Muscle layer of duodenum (tissue), 2 donors: ENCODE data around the gene ABHD15.

Source experiments
- H3K27ac ChIP-seq: one replicate; pipeline ENCODE4 v1.7.0; 2013; ENCODE audit warnings: mild to moderate bottlenecking, low read length
- H3K27me3 ChIP-seq: one replicate; pipeline ENCODE4 v1.7.0; 2013; ENCODE audit warnings: low read depth, mild to moderate bottlenecking, control low read depth, low read length
- H3K36me3 ChIP-seq, 2 donors: one replicate each; pipeline ENCODE4 v1.7.0; 2013; ENCODE audit warnings: low read length in 2 of 2, control low read depth in 1 of 2, mild to moderate bottlenecking in 1 of 2; ENCODE audit not compliant: insufficient read depth in 2 of 2, control insufficient read depth in 1 of 2
- H3K4me1 ChIP-seq, 2 donors: one replicate each; pipeline ENCODE4 v1.7.0; 2013; ENCODE audit warnings: low read length in 2 of 2, mild to moderate bottlenecking in 2 of 2, control low read depth in 1 of 2, moderate library complexity in 1 of 2; ENCODE audit not compliant: insufficient read depth in 2 of 2, control insufficient read depth in 1 of 2
- H3K4me3 ChIP-seq, 2 donors: one replicate each; pipeline ENCODE4 v1.7.0; 2013; ENCODE audit warnings: low read length in 2 of 2, low read depth in 1 of 2, mild to moderate bottlenecking in 1 of 2
- H3K9me3 ChIP-seq, 2 donors: one replicate each; pipeline ENCODE4 v1.7.0; 2013; ENCODE audit warnings: low read length in 2 of 2, control low read depth in 1 of 2, mild to moderate bottlenecking in 1 of 2; ENCODE audit not compliant: control insufficient read depth in 1 of 2
- donor health status: healthy.

Gene ABHD15

GRCh38 chr17:29566473-29567303 lies at the start of gene ABHD15:
Gene ABHD15, minus strand, starts transcription at chr17:29567037. Its CDS starts 71 bp downstream, at chr17:29566966.
- H3K4me1 ChIP-seq, result peaks cover 9 to 21% of the 10 kb centered on the region in 2 donors
- H3K4me3 ChIP-seq, result peak within 1 kb of the TSS; percentile 75 to 81
- peaks cover 0 to 7% of the 10 kb centered on the region in 2 donors for H3K36me3 ChIP-seq
- no peaks in the 10 kb centered on the region for H3K27me3 ChIP-seq
- H3K27ac ChIP-seq, result no peak within 1 kb of the TSS
- H3K9me3 ChIP-seq, result no peaks in the 10 kb centered on the region

DNA sequence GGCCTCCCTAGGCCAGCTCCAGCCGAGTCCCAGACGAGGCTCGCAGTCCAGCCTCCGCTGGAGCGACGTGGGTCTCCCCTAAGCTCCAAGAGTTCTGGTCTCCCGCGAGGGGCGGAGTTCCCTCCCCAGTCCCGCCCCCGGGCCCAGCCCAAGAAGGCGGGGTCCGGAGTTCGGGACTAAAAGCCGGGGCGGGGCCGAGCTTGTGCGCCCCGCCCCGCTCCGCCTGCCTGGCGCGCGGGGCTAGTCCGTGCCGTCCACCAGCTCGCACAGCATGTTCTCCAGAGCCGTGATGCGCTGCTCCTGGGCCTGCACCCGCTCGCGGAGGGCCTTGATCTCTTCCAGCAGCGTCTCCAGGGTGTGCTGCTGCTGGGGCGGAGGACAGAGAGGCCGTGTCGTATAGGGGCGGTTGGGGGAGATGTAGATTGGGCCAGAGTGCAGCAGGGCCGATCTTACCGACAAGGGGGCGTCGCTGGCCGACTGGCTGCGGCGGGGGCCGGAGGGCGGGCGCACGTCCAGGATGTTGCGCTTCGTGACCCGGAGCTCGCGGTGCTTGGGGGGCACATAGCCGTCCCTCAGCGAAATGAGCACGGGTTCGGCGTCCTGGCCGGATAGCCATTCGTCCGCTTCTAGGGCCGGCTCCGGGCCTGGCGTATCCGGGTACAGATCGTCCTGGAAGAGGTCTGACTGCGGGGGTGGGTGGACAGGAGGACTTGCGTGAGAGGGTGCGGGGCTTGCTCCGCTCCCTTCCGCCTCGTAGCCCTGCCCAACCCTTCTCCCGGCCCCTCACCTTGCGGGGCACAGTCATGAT lies 48.9 kb upstream of the ABHD15 start:
- peaks cover 12% of the 10 kb centered on the region for H3K27me3 ChIP-seq
- H3K4me3 ChIP-seq, result peak overlapping the region; percentile 21 to 49
- H3K27ac ChIP-seq, result no peak overlapping the region
- no peaks in the 10 kb centered on the region for H3K36me3 ChIP-seq
- H3K9me3 ChIP-seq, result no peaks in the 10 kb centered on the region
- peaks cover 27 to 73% of the 10 kb centered on the region in 2 donors for H3K4me1 ChIP-seq

DNA sequence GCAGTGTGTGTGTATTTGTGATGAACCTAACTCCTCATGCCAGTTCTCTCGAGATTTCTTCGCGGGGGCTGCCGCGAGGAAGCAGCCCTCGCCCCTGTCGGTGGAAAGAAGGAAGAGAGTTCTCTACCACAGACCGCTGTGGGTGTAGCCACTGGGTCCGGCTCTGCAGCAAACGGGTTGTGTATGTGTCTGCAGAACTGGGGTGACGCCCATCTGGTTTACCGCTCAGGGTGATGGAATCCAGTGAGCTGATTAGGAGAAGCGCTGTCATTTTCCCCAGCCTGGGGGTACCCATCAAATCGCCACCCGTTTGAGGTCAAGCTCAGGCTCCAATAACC lies 48.2 kb upstream of the ABHD15 start:
- Histone ChIP-seq H3K4me1 (peaks cover 27 to 72% of the 10 kb centered on the region in 2 donors), H3K27ac (no peak overlapping the region), H3K9me3 (no peaks in the 10 kb centered on the region), H3K36me3 (no peaks in the 10 kb centered on the region), H3K27me3 (peaks cover 12% of the 10 kb centered on the region), H3K4me3 (peak overlapping the region; percentile 19 to 49)

DNA sequence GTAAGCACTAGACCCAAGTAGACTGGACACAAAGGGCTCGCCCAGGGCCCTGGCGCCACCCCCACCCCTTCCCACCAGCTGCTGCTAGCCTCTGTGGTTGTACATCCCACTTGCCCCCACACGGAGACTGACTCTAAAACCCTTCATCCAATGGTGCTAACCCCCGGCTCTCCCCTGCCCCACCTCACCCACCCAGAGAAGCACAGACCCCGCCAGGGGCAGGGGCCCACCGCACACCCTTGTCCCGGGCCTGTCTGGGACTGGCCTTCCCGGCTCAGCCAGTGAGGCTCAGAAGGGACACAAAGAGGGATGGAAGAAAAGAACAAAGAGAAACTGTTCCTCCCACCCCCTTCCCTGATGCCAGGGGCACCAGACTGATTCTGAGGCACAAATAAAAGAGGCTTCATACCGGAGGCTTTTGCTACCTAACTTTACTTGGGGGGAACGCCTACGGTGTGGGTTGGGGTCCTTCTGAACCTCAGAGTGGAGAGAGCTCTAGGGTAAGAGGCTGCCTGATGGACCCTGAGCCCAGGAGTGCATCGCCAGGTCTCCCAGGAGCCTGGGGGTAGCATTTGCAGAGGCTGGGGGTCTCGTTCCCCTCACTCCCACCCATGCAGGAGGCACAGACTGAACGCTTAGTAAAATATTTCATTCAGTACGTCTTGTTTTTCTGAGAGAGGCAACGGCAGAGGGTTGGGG lies 47.7 kb upstream of the ABHD15 start:
- H3K27ac ChIP-seq, result no peak overlapping the region

DNA sequence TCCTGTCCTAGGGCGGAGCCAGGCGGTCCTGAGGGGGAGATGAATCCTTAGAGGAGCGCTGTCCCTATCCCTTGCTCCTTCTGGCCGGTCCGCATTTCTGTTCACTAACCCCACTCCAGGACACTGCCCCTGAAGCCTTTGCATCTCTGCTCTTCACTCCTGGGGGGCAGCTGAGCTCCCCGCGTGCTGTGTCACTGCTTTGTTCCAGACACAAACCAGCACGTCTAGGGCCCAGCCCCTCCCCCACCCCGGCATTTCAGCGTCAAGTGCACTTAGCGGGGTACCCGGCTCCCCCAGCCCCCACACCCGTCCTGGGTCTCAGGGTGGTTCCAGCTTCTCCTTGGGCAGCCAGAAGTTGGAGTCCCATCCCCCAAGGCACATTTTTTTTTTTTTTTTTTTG lies 47.0 kb upstream of the ABHD15 start:
- H3K36me3 ChIP-seq, result no peaks in the 10 kb centered on the region
- peaks cover 27 to 61% of the 10 kb centered on the region in 2 donors for H3K4me1 ChIP-seq
- no peak overlapping the region for H3K27ac ChIP-seq
- no peaks in the 10 kb centered on the region for H3K9me3 ChIP-seq
- peaks cover 12% of the 10 kb centered on the region for H3K27me3 ChIP-seq
- peak overlapping the region; percentile 11 to 65 for H3K4me3 ChIP-seq

More for the DNA sequence above, 47.7 kb upstream of the ABHD15 start:
- Histone ChIP-seq H3K4me3 (peak overlapping the region in 1 of 2 donors; percentile 19), H3K4me1 (peaks cover 27 to 67% of the 10 kb centered on the region in 2 donors), H3K27me3 (peaks cover 12% of the 10 kb centered on the region), H3K36me3 (no peaks in the 10 kb centered on the region), H3K9me3 (no peaks in the 10 kb centered on the region)

- peaks cover 12% of the 10 kb centered on the region for H3K27me3 ChIP-seq
- peak overlapping the region; percentile 11 to 65 for H3K4me3 ChIP-seq
- peaks cover 27 to 56% of the 10 kb centered on the region in 2 donors for H3K4me1 ChIP-seq
- no peak overlapping the region for H3K27ac ChIP-seq
- no peaks in the 10 kb centered on the region for H3K9me3 ChIP-seq
- H3K36me3 ChIP-seq, result no peaks in the 10 kb centered on the region
These were observed 46.6 kb upstream of the ABHD15 start for GRCh38 chr17:29613352-29613837.

DNA sequence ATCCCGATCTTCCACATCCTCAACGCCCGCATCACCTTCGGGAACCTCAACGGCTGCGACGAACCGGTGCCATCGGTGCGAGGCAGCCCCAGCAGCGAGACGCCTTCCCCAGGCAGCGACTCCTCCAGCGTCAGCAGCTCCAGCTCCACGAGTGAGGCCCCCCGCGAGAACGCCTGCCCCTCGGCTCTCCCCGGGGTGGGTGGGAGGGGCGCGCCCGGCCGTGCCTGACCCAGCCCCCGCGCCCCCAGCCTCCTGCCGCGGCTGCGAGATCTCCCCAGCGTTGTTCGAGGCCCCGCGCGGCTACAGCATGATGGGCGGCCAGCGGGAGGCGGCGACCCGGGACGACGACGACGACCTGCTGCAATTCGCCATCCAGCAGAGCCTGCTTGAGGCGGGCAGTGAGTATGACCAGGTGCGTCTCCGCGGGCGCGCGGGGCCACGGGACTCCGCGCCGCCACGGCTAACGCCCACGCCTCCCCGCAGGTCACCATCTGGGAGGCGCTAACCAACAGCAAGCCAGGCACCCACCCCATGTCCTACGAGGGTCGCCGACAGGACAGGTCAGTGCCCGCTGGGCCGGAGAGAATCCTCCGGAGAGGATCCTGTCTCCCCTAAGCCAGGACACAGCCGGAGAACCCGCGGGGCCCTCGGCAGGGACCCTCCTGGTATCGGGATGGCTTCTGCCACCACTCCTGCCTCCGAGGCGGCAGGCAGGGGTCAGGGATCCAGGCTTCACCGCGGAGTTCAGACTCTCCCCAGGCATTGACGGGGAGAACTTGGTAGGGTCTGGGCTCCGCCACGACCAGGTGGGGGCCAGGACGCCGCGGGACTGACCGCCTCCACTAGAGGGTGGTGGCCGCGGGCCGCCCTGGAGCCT lies 45.8 kb upstream of the ABHD15 start:
- no peaks in the 10 kb centered on the region for H3K36me3 ChIP-seq
- peaks cover 27 to 49% of the 10 kb centered on the region in 2 donors for H3K4me1 ChIP-seq
- H3K27me3 ChIP-seq, result peaks cover 12% of the 10 kb centered on the region
- H3K27ac ChIP-seq, result no peak overlapping the region
- H3K4me3 ChIP-seq, result peak overlapping the region in 1 of 2 donors; percentile 65
- no peaks in the 10 kb centered on the region for H3K9me3 ChIP-seq

DNA sequence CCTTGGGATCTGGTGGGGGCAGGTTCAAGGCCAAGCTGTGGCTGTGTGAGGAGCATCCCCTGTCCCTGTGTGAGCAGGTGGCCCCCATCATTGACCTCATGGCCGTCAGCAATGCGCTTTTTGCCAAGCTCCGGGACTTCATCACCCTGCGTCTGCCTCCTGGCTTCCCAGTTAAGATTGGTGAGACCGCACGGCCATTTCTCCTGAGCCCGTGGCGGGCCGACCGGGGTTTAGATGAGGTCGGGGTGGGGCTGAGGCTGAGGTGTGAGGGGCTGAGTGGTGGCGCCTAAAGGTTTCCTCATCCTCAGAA lies 45.2 kb upstream of the ABHD15 start:
- Histone ChIP-seq H3K36me3 (no peaks in the 10 kb centered on the region), H3K27ac (no peak overlapping the region), H3K9me3 (no peaks in the 10 kb centered on the region), H3K4me1 (peaks cover 27 to 44% of the 10 kb centered on the region in 2 donors), H3K27me3 (peaks cover 12% of the 10 kb centered on the region), H3K4me3 (no peak overlapping the region)

- H3K27me3 ChIP-seq, result peaks cover 9% of the 10 kb centered on the region
- H3K27ac ChIP-seq, result no peak overlapping the region
- H3K36me3 ChIP-seq, result no peaks in the 10 kb centered on the region
- no peak overlapping the region for H3K4me3 ChIP-seq
- peaks cover 22 to 39% of the 10 kb centered on the region in 2 donors for H3K4me1 ChIP-seq
- no peaks in the 10 kb centered on the region for H3K9me3 ChIP-seq
These were observed 44.7 kb upstream of the ABHD15 start for GRCh38 chr17:29611351-29612093.

DNA sequence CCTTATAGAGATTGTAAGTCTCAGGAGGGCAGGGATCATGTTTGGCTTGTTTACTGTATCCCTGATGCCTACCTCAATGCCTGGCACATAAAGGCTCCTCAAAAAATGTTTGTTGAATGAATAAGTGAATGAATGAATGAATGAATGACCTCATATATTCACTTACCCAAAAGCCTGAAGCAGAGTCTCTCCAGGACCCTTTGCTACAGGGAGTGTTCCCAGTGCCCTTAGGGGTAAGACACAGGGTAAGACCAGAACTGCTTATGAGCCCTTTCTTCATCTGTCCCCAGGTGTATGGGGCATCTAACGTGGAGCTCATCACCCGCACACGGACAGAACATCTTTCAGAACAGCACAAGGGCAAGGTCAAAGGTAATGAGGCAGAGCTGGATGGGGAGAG lies 43.6 kb upstream of the ABHD15 start:
- no peak overlapping the region for H3K4me3 ChIP-seq
- H3K36me3 ChIP-seq, result no peaks in the 10 kb centered on the region
- H3K9me3 ChIP-seq, result no peaks in the 10 kb centered on the region
- H3K27me3 ChIP-seq, result peaks cover 5% of the 10 kb centered on the region
- no peak overlapping the region for H3K27ac ChIP-seq
- H3K4me1 ChIP-seq, result peaks cover 16 to 28% of the 10 kb centered on the region in 2 donors
